ENCODE measurements around the gene MYOD1.

The MYOD1 gene

GRCh38 chr11:17702876-17703275 is 16.5 kb upstream of the MYOD1 start:
- DNase-seq (ENCODE audit: low spot score): no peak

- peak; percentile 55 for DNase-seq (ENCODE audit: low spot score)
These were observed 15.4 kb upstream of the MYOD1 start for GRCh38 chr11:17703951-17704350.

GRCh38 chr11:17707830-17708229 is 11.5 kb upstream of the MYOD1 start:
- DNase-seq (ENCODE audit: low spot score): no peak

DNA sequence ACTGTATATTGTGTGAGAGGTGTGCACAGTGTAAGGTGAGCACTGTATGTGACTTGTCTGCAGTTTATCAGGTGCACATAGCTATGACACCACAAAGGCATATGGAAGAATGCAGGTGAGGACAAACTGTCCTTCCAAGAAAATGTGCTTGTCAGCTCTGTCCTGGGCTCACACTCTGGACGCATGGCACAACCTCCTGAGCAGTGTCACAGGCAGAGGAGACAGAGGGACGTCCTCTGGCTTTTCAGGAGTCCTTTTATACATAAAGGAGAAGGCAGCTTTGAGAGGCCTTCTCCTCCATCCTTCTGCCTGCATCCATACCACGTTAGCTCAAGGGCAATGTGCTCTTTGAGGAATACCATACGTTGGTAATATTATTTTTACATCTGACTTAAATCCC is 7.5 kb upstream of the MYOD1 start:
- DNase-seq (ENCODE audit: low spot score): no peak

DNA sequence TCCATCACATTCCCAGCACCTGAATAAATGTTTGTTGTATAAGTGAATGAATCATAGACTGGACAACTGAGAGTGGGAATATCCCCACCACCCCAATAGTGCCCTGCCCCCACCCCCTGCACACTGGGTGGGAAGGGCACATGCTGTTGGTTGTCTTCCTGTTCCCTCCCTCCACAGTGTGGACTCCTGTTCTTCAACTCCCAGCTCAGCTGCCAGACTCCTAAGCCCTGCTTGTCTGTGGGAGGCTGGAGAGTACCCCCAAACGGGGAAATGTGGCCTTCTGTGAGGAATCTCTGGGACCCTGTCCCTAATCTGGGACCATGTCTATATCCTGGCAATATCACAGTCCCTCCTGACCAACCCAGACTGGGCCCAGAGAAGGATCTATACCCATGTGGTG is 5.5 kb upstream of the MYOD1 start:
- no peak for DNase-seq (ENCODE audit: low spot score)

- DNase-seq (ENCODE audit: low spot score): no peak
These were observed 5.0 kb upstream of the MYOD1 start for GRCh38 chr11:17714356-17714854.

- no peak for DNase-seq (ENCODE audit: low spot score)
These were observed 4.5 kb upstream of the MYOD1 start for GRCh38 chr11:17714870-17715269.

DNA sequence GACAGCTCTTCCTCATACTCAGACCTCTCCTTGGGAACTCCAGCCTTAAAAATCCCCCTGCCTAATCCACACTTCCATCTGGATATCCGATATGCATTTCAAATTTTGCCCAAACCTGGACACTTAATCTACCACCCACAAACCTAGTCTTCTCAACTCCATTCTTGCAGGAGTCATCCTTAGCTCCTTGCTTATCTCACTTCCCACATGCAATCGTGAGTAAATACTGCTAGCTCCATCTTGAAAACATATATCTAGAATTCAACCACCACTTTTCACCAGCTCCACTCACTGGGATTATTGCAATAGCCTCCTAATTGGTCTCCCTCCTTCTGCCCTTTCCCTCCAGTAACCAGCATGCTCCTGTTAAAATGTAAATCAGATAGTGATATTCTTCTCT is 2.6 kb upstream of the MYOD1 start:
- no peak for DNase-seq (ENCODE audit: low spot score)

DNA sequence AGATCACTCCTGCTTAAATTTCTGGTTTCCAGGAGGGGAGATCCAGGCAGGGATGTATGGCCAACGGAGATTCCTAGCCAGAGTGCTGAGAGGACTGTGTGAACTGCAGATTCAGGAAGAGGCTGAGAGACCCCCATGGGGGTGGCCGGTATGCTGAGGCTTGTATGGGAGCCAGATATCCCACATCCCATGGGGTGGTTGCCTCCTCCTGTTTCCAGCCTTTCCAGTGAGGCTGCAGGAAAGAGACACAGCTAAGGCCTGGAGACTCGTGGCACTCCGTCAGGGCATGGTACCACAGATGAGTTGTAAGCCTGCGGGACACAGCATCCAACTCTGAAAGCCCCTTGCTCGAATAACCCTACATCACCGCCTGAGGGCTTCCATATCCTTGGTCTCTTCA is 1.4 kb upstream of the MYOD1 start:
- no peak for DNase-seq (ENCODE audit: low spot score)

- DNase-seq (ENCODE audit: low spot score): no peak
These were observed 835 bp upstream of the MYOD1 start for GRCh38 chr11:17718510-17718962.

DNA sequence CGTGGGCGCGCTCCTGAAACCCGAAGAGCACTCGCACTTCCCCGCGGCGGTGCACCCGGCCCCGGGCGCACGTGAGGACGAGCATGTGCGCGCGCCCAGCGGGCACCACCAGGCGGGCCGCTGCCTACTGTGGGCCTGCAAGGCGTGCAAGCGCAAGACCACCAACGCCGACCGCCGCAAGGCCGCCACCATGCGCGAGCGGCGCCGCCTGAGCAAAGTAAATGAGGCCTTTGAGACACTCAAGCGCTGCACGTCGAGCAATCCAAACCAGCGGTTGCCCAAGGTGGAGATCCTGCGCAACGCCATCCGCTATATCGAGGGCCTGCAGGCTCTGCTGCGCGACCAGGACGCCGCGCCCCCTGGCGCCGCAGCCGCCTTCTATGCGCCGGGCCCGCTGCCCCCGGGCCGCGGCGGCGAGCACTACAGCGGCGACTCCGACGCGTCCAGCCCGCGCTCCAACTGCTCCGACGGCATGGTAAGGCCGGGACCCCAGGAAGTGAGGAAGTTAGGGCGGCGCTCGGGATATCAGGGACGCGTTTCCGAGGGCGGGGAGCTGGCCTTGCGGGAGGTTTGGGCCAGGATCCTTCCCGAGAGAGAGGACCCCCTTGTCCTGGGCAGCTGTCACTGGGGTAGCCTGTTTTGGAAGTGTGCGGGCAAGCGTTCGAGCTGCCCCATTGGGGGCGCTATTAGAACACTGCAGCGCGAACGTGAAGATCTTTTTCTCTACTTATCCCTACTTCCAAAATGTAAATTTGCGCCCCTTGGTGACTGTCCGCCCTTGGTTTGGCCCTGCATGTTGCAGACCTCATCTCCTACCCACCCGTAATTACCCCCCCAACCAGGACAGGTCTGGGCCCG is 796 bp downstream of the MYOD1 start:
- DNase-seq (ENCODE audit: low spot score): no peak

GRCh38 chr11:17720796-17721171 is 1.4 kb downstream of the MYOD1 start:
- DNase-seq (ENCODE audit: low spot score): no peak

- no peak for DNase-seq (ENCODE audit: low spot score)
These were observed 2.0 kb downstream of the MYOD1 start for GRCh38 chr11:17721242-17721999.

DNA sequence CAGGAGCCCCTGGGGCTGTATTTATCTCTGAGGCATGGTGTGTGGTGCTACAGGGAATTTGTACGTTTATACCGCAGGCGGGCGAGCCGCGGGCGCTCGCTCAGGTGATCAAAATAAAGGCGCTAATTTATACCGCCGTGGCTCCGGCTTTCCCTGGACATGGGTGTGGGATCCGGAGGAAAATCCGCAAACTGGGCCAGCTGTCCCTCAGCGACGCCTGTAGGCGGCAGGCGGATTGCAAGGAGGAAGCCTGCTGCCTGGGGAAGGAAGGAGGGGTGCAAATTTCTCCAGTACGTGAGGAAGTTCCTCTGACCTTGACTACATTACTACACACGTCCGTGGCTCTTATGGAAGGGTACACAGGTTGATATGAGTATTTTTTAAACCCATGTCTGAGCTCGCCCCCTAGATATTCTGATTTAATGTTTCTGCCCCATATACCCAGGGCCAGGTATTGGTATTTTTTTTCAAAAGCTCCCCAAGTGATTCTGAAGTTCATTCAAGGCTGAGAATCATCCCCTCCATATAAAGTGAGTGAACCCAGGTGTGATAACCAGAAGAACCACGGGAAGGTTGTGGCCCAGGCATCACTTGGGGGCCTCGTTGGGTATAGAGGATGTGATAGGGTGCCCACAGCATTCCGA is 2.8 kb downstream of the MYOD1 start:
- DNase-seq (ENCODE audit: low spot score): peak; percentile 66

GRCh38 chr11:17724020-17724908 is 4.9 kb downstream of the MYOD1 start:
- no peak for DNase-seq (ENCODE audit: low spot score)

DNA sequence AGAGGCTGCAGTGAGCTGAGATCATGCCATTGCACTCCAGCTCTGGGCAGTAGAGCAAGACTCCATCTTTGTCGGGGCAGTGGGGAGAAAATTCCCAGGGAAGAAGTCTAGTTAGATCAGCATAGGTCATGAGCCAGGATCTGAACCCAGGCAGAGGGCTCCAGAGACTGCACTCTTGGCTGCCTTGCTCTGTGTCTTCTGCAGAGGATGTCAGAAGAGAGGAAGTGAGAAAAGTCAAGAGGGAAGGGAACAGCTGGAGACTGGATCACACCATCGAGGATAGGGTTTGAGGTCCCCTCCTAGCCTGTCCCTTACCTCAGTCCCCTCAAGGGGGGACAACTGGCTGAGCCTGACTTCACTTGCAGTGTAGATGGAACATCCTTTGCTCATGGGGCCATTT is 5.8 kb downstream of the MYOD1 start:
- DNase-seq (ENCODE audit: low spot score): no peak

DNA sequence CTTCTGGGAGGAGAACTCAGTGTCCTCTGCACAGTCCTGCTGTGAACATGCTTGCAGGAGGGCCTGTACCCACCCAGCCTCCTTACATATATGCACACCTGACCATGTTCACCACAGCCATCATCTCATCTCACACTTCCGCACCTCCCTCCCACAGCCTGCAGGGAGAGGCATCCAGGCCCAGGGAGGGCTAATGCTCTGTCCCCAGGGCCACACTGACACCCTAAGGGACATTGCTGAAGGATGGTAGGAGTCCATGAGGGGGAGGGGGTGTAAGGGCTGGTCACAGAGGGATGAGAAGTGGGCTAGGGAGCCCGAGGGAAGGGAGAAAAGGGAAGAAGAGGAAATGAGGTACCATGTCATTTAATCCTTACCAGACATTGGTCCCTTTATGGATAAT is 10.8 kb downstream of the MYOD1 start:
- no peak for DNase-seq (ENCODE audit: low spot score)

DNA sequence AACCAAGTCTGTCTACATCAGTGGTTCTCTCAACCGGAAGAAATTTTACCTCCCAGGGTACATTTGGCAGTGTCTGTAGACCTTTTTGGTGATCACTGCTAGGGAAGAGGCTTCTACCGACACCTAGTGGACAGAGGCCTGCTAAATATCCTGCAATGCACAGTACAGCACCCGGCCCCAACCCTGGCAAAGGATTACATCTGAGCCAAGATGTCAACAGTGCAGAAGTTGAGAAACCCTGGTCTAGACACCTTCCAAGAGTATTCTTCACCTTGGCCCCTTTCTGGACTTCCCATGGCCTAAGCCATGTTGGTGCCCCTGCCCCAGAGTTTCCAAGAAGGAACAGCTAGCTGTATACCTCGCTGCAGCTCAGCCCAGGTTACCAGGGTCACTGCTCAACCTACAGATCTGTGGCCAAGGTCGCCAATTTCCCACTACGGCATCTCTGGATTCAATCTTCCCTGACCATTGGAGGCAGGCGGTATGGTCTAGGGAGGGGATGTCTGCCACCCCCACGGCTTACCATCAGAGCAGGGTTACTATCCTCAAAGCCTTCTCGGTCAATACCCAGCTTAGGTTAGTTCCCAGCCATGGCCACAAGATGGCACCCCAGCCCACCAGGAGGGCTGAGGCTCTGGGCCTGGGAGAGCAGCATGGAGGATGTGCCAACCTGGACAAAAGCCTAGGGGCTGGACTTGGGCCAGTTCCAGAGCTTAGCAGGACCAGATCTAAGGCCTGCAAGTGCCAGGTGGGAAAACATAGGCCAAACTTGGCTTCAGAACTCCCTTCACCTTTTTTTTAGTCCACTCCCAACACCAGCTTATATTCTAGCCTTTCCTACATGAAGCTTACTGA is 11.5 kb downstream of the MYOD1 start:
- peak; percentile 94 for DNase-seq (ENCODE audit: low spot score)

DNA sequence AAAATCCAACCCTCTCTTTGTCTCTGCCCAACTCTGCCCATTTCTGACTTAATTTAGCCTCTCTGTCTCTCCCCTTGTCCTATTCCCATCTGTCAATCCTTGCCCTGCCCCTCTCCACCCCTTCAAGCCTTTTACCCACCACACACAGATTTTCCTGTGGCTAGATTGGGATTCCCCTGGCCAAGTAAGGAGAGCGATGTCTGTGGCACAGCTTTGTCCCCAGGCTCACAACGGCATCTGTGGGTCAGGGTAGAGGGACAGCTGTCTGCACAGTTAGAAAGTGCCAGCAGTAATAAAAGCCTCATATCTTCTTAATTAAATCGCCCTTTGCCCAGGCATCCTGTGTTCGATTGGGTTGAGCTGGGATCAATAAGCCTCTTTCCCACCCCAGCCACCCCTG is 13.9 kb downstream of the MYOD1 start:
- DNase-seq (ENCODE audit: low spot score): no peak

- peak; percentile 85 for DNase-seq (ENCODE audit: low spot score)
These were observed 15.1 kb downstream of the MYOD1 start, which contains the start of gene KCNC1 for GRCh38 chr11:17734418-17734911. KCNC1 (plus strand) TSS chr11:17734781; CDS start chr11:17736003, 1,222 bp downstream.
